Mucosa of descending colon (tissue), 3 donors: ENCODE measurements around the gene SLC13A4. TPM values are rescaled to one million over a fixed set of nuclear protein-coding genes. Genes with fewer than 3 reads are reported as not detected.

ENCODE experiments used
- ATAC-seq: fragments of 200-7000 bp; cut with Tn5 transposase; one replicate; pipeline ENCODE4 v1.9.1; 2020; ENCODE audit warnings: mild to moderate bottlenecking, moderate library complexity
- DNase-seq, 3 donors: peaks; one replicate each; pipeline ENCODE4 v3.0.0-alpha.2; 2020
- H3K36me3 ChIP-seq: fragments of 200-600 bp; one replicate; pipeline ENCODE4 v1.8.0; 2021; ENCODE audit warnings: low read depth, mild to moderate bottlenecking
- H3K4me1 ChIP-seq: fragments of 200-600 bp; one replicate; pipeline ENCODE4 v1.8.0; 2021; ENCODE audit warnings: low read depth, mild to moderate bottlenecking
- H3K4me3 ChIP-seq: fragments of 200-600 bp; one replicate; pipeline ENCODE4 v1.8.0; 2021; ENCODE audit warnings: mild to moderate bottlenecking
- H3K9me3 ChIP-seq: fragments of 200-600 bp; one replicate; pipeline ENCODE4 v1.8.0; 2021; ENCODE audit warnings: mild to moderate bottlenecking
- intact Hi-C, 2 donors: fragments of 100-400 bp; cut with DNase I in 1 of 2; cut with micrococcal nuclease in 1 of 2; formaldehyde crosslinking; loops; one replicate each; pipeline versions ENCODE4 v1.11.0 to v1.11.1; 2022; cut with DNase I, micrococcal nuclease
- total RNA-seq, 3 donors: library from RNA; stranded (reverse); fragmentation: NEBNext Ultra II Directional in 2 of 3; extraction: Animal tissue kit (Norgen Biotek cat#: 25700) in 2 of 3; gene quantifications; one replicate each; pipeline versions ENCODE4 v1.2.1 to v1.2.4, GENCODE V29; 2021 to 2023
- TF ChIP-seq, protein P1 (sequence below): fragments of 200-600 bp; IDR thresholded peaks from one replicate; pipeline ENCODE4 v1.8.0; 2022; ENCODE audit warnings: antibody characterized with exemption, mild to moderate bottlenecking
- donor health status: DM: no; HTN: no; CAD: no; lungs with moderate emphysema.
- donor health status: DM: no; HTN: no; CAD: no.
- donor health status: DM: no; HTN: yes; CAD: no.

Gene SLC13A4
- total RNA-seq, 3 donors from 2014 or later = not detected

GRCh38 chr7:135716677-135717238 is 11.2 kb downstream of the SLC13A4 start:
- H3K4me3 ChIP-seq = no peak overlapping the region
- DNase-seq (no peak), ATAC-seq (no peak)
- no peaks in the 10 kb centered on the region for H3K4me1 ChIP-seq
- H3K9me3 ChIP-seq = no peaks in the 10 kb centered on the region
- TF ChIP-seq, protein P1, sequence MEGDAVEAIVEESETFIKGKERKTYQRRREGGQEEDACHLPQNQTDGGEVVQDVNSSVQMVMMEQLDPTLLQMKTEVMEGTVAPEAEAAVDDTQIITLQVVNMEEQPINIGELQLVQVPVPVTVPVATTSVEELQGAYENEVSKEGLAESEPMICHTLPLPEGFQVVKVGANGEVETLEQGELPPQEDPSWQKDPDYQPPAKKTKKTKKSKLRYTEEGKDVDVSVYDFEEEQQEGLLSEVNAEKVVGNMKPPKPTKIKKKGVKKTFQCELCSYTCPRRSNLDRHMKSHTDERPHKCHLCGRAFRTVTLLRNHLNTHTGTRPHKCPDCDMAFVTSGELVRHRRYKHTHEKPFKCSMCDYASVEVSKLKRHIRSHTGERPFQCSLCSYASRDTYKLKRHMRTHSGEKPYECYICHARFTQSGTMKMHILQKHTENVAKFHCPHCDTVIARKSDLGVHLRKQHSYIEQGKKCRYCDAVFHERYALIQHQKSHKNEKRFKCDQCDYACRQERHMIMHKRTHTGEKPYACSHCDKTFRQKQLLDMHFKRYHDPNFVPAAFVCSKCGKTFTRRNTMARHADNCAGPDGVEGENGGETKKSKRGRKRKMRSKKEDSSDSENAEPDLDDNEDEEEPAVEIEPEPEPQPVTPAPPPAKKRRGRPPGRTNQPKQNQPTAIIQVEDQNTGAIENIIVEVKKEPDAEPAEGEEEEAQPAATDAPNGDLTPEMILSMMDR = no peak
- no peaks in the 10 kb centered on the region for H3K36me3 ChIP-seq
- intact Hi-C loops = no loop called here

GRCh38 chr7:135715673-135716072 is 12.3 kb downstream of the SLC13A4 start:
- intact Hi-C loops = no loop called here
- Histone ChIP-seq H3K4me3 (no peak overlapping the region), H3K4me1 (no peaks in the 10 kb centered on the region), H3K36me3 (no peaks in the 10 kb centered on the region), H3K9me3 (no peaks in the 10 kb centered on the region)
- TF ChIP-seq, protein P1 = no peak
- DNase-seq (no peak), ATAC-seq (no peak)

GRCh38 chr7:135715055-135715522 is 12.9 kb downstream of the SLC13A4 start:
- DNase-seq (no peak), ATAC-seq (no peak)
- TF ChIP-seq, protein P1 = no peak
- Histone ChIP-seq H3K9me3 (no peaks in the 10 kb centered on the region), H3K4me1 (no peaks in the 10 kb centered on the region), H3K4me3 (no peak overlapping the region), H3K36me3 (no peaks in the 10 kb centered on the region)
- intact Hi-C loops = no loop called here

DNA sequence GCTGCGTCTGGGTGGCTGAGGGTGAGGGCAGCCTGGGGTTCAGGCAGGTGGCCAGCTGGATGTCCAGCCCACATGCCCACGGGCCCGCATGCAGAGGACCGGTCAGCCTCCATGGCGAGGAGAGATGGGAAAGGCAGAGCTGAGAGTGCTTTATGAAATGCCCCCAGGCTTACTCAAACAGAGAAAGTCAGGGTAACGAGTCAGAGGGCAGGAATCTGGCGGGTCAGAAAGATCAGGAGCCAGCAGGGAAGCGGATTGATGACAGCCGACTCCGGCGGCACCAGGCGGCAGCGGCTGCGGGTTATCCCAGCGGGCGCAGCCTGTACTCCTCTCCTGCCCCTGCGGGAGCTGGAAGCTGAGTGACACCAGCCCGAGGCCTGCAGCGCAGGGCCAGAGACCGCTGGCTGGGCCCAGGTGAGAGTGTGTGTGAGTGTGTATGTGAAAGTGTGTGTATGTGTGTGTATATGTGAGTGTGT is 13.4 kb downstream of the SLC13A4 start:
- no peaks in the 10 kb centered on the region for H3K36me3 ChIP-seq
- TF ChIP-seq, protein P1 = no peak
- DNase-seq (no peak), ATAC-seq (no peak)
- no peaks in the 10 kb centered on the region for H3K4me1 ChIP-seq
- intact Hi-C loops = no loop called here
- H3K4me3 ChIP-seq = no peak overlapping the region
- H3K9me3 ChIP-seq = no peaks in the 10 kb centered on the region

- DNase-seq = no peak
- no peaks in the 10 kb centered on the region for H3K9me3 ChIP-seq
- TF ChIP-seq, protein P1 = no peak
- no peak for ATAC-seq
- intact Hi-C loops = no loop called here
- H3K36me3 ChIP-seq = no peaks in the 10 kb centered on the region
- no peak overlapping the region for H3K4me3 ChIP-seq
- no peaks in the 10 kb centered on the region for H3K4me1 ChIP-seq
These were observed 14.0 kb downstream of the SLC13A4 start for GRCh38 chr7:135713836-135714470.
